Measurements from ENCODE around the gene HSPA8.
A peak's percentile ranks its signal among the peaks of the same experiment; 100 is the strongest.
"Not testable (repeated sequence)": the region's sequence is repeated elsewhere in the genome, so short reads cannot be mapped to it uniquely, and the experiment has no call there.

Gene HSPA8

GRCh38 chr11:123069908-123070821, 8.2 kb upstream of the HSPA8 start:
- DNase-seq: no peak

- DNase-seq: no peak
These were observed 3.7 kb upstream of the HSPA8 start for GRCh38 chr11:123065621-123066020.

- no peak for DNase-seq
These were observed 2.1 kb upstream of the HSPA8 start for GRCh38 chr11:123063826-123064657.

- no peak for DNase-seq
These were observed 1.2 kb upstream of the HSPA8 start for GRCh38 chr11:123062892-123063825.

DNA sequence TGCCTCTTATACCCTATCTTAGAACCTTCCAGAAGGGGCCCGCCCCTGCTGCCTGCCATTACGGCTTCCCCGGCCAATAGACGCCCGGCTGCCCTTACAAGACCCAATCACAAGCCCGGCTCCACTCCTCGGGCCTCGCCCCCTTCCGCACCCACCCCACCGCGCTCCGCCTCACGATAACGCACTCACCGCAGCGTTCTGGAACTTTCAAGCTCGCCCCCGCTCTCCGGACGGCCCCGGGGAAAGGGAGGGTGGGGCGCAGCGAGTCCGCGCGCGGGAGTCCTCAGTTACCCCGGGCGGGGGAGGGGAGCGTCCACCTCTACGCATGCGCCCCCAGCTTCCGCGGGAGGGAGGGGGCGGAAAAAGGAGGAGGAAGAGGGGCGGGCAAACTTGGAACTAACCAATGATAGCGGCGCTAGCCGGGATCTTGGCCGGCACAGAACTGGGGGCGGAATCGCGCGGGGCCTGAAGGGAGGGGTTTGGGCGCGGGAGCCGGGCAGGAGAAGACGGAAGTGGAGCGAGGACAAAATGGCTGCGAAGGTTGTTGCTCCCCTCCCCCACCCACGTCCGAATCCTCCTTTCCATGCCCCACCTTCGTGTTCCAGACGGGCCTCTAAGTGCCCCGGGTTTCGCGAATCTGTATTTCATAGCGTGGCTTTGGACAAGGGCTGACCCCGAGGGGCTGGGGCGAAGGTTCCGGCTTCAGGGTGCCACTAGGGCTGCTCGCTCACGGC, 389 bp upstream of the HSPA8 start:
- DNase-seq: peak; percentile 58

DNA sequence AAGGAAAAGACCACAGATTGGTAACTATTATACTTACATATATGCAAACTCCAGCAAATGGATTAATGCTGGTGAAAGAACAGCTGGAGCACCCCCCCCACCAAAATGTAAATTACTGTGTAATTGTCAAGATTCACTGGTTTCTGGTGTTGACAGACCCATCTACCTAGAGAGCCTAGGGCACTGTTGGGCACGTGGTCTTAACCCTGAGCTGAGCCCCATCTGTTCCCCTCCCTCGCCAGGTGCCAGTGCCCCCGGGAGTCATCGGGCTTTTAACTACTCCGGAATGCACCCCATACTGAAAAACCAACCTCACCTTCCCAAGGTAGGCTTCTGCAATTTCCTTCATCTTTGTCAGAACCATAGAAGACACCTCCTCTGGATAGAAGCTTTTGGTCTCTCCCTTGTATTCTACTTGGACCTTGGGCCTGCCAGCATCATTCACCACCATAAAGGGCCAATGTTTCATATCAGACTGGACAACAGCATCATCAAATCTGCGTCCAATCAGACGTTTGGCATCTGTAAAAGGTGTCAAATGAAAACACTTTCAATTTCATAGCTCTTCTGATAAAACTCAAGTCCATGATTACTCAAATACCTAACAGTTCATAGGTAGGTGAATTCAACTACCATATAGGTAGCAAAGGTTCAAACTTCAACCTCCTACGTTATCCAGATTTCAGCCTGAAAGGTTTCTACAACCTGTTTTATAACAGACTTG, 1.5 kb downstream of the HSPA8 start:
- DNase-seq: no peak

DNA sequence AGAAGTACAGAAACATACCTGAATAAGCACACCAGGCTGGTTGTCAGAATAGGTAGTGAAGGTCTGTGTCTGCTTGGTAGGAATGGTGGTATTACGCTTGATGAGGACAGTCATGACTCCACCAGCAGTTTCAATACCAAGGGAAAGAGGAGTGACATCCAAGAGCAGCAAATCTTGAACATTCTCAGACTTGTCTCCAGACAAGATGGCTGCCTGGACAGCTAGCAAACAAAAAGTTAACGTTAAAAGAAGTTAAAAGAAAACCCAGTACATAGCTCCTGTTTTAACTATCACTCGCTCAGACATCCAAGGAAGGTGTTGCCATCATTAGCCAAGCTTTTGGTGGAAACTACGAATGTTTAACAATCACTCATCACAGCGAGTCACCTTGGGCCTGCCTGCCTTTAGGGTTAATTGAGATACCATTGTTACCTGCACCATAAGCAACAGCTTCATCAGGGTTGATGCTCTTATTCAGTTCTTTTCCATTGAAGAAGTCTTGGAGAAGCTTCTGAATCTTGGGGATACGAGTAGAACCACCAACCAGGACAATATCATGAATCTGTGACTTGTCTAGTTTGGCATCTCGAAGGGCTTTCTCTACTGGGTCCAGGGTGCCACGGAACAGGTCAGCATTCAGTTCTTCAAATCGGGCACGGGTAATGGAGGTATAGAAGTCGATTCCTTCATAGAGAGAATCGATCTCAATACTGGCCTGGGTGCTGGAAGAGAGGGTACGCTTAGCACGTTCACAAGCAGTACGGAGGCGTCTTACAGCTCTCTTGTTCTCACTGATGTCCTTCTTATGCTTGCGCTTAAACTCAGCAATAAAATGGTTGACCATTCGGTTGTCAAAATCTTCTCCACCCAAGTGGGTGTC, 2.7 kb downstream of the HSPA8 start:
- DNase-seq: not testable (repeated sequence)

DNA sequence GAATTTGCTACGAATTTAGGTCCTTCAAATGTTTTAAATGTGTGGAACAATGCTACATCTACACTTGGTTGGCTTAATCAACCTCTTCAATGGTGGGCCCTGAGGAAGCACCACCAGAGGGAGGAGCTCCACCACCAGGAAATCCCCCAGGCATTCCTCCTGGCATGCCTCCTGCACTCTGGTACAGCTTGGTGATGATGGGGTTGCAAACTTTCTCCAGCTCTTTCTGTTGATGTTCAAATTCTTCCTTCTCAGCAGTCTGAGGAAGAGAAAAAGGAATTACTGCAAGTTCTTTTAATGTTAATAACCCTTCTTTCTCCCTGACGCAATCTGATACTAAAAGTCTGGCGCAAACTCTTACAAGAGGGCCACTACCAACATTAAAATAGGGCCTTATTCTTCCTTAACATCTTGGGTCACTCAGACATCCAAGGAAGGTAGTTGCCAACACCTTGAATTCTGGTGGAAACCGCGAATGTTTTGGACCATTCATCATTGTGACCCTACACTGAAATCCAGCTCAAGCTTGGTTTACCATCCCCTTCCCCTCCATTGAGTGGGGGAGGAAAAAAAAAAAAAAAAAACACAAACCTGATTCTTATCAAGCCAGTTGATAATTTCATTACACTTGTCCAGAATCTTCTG, 4.2 kb downstream of the HSPA8 start:
- DNase-seq: no peak

- no peak for DNase-seq
These were observed 5.0 kb downstream of the HSPA8 start for GRCh38 chr11:123056835-123057491.

DNA sequence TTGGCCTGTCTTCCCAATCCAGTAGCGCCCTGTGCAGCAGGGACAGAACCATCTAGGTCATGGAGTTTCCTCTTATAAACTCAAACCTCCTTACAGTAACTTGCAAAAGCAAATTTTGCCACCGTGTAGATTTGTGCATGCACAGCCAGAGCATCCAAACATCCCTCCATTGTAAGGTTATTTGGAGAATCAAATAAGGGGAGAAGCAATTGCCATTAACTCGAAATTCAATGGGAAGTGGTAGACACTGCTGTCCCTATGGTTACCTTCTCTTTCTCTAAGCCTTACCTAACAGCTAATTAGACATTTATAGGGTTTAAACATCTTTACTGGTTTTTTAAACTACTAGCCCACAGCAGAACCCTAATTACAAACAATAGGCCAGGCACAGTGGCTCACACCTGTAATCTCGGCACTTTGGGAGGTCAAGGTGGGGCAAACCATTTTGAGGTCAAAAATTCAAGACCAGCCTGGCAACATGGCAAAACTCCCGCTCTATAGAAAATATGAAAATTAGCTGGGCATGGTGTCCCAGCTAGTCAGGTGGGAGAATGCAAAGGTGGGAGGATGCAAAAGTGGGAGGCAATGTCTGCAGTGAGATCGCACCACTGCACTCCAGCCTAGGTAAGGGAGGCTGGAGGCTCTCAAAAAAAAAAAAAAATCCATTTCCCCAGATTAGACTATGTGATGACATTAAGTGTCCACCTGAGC, 6.6 kb downstream of the HSPA8 start:
- DNase-seq: no peak

GRCh38 chr11:123054301-123055065, 7.5 kb downstream of the HSPA8 start:
- peak; percentile 47 for DNase-seq

DNA sequence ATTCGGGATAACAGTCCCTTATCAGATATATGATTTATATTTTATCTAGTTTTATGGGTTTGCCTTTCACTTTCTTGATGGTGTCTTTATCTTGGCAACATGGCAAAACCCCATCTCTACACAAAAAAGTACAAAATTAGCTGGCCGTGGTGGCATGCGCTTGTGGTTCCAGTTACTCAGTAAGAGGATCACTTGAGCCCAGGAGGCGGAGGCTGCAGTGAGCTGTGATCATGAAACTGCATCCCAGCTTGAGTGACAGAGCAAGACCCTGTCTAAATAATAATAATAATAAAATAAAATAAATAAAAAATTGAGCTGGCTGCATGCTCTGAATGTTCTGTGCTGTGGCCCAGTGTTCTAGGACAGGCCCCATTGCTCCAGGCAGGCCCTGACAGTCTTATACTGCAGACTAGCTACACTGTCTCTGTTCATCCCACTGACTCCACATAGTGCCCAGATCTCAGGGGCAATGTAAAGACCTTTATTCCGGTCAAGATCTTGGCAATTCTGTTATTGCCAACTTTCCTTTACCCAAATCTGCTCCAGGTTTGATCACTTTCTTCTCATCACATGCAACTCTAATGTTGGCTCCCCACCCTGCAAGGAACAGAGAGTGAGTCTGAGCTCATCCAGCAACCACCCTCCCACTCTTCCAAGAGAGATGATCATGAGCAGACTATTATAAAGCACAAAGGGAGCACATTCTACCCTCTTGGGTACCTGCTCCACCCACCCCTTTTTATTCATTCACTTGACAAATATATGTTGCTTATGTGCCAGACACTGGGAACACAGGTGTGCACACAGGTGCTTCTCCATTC, 8.8 kb downstream of the HSPA8 start:
- no peak for DNase-seq

DNA sequence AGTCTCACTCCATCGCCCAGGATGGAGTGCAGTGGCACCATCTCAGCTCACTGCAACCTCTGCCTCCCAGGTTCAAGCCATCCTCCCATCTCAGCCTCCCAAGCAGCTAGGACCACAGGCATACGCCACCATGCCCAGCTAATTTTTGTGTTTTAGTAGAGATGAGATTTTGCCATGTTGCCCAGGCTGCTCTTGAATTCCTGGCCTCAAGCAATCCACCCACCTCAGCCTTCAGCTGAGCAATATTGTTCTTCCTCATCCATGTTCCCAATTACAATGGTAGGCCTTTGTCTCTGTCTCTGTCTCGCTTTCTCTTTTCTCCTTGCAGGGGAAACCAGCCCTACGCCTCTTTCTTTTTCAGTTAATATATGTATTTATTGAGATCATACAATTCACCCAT, 10.3 kb downstream of the HSPA8 start:
- no peak for DNase-seq

DNA sequence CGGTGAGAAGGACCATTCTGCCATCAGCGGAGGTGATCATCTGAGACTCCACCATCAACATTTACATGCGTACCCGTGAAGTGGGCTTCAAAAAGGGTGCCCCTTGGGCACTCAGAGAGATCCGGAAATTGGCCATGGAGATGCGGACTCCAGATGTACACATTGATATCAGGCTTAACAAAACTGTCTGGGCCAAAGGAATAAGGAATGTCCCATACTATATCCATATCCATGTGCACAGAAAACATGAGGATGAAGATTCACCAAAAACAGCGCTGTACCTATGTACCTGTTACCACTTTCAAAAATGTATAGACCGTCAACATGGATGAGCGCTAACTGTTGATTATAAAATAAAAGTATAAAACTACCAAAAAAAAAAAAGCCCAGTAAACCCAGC, 10.8 kb downstream of the HSPA8 start:
- DNase-seq: no peak

DNA sequence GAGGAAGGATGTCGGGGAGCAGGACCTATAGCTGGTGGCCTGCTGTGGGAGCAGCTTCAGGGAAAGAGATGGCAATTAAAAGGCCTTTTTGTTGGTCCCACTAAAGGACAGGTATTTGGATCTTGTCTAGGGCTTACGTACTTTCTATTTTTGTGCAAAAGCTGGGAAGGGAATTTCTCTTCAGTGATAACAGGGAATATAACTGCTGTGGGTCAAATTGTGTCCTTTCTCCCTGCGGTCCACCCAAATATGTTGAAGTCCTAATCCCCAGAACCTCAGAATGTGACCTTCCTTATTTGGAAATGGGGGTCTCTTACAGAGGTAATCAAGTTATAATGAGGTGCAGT, 14.0 kb downstream of the HSPA8 start:
- no peak for DNase-seq

DNA sequence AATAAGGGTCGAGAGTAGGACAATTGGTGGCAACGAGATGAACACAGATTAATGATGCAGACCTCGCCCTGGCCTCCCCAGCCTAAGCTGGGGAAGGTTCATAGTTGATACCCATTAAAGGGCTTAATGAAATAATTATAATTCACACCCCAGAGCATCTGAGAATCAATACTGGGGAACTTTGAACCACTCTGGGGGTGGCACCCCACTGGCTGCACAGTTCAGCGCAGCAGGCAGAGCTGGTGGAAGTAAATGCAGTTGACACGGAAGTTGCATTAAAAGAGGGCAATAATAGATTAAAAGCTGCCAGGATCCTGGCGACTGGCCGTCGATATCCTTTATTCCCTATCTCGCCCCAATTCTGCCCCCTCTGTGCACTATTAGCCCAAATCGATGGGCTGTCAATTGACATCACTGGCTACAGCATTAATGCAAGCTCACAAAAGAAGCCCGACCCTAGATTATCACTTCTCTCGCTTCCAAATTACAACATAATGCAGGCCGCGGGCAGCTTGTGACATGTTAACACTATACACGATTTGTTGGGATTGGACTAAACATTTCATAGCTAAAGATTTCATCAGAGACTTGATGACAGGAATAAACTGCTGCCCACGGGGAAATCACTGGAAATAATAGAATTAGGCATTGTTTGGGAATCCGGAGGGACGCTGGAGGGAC, 14.5 kb downstream of the HSPA8 start:
- DNase-seq: no peak
